OCI-LY7 (cell line): ENCODE results near the gene ENO2.

Source experiments
- EZH2phosphoT487 ChIP-seq: fragments of 200-600 bp; sonication (generic); IDR thresholded peaks from 2 replicates; pipeline ENCODE4 v1.6.1; 2018; ENCODE audit warnings: low read depth, borderline replicate concordance, mild to moderate bottlenecking, mixed run types, antibody characterized with exemption, low read length, moderate library complexity, mixed read lengths
- TF ChIP-seq, protein P1 (sequence below): fragments of 200-600 bp; sonication (generic); conservative IDR thresholded peaks from 2 replicates; pipeline ENCODE4 v1.5.1; 2014; ENCODE audit warnings: mild to moderate bottlenecking, antibody characterized with exemption, low read length, moderate library complexity, mixed read lengths

DNA sequence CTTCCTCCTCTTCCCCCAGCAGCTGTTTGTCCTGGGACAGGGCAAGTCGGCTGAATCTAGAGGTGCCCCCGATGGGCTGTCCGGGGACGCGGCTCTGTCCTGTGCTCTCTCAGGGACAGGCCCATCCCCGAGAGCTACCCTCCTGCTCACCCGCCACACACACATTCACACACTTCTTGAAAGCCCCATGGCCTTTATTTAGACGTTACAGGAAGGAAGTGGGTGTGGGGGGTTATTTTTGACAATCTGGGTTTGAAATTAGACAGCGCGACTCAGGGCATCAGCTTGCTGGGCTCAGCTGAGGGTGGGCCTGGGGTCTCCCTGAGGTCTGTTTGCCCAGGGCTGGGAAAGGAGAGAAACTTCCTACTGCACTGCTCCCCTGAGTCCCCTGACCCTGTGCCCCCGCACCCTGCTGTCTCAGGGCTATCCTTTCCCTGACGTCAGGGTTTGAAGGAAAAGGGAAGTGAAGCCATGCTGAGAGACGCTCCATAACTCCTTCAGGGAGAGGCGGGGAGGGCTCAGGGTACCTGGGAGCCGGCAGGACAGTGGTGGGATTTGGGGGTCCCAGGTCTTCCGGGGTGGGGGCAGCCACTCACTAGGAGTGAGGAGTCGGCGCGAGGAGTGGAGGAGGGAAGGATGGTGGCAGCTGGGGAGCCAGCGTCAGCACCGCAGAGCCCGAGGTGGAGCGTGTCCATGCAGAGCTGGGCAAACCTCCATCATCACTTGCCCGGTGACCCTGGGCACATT, 44.9 kb downstream of the ENO2 start:
- TF ChIP-seq, protein P1, sequence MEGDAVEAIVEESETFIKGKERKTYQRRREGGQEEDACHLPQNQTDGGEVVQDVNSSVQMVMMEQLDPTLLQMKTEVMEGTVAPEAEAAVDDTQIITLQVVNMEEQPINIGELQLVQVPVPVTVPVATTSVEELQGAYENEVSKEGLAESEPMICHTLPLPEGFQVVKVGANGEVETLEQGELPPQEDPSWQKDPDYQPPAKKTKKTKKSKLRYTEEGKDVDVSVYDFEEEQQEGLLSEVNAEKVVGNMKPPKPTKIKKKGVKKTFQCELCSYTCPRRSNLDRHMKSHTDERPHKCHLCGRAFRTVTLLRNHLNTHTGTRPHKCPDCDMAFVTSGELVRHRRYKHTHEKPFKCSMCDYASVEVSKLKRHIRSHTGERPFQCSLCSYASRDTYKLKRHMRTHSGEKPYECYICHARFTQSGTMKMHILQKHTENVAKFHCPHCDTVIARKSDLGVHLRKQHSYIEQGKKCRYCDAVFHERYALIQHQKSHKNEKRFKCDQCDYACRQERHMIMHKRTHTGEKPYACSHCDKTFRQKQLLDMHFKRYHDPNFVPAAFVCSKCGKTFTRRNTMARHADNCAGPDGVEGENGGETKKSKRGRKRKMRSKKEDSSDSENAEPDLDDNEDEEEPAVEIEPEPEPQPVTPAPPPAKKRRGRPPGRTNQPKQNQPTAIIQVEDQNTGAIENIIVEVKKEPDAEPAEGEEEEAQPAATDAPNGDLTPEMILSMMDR = no peak
- TF ChIP-seq EZH2phosphoT487 = no peak
